BE2C (cell line): ENCODE results near the gene SPSB2.
"Not testable (repeated sequence)": the region's sequence is repeated elsewhere in the genome, so short reads cannot be mapped to it uniquely, and the experiment has no call there.

Experiments used
- DNase-seq: peaks from one replicate; pipeline ENCODE4 v3.0.0-alpha.2; 2020
- H3K27me3 ChIP-seq: fragments of 250-450 bp; sonication (Bioruptor Pico); 2 replicates; pipeline ENCODE4 v1.5.1; 2020; ENCODE audit warnings: mild to moderate bottlenecking
- H3K36me3 ChIP-seq: fragments of 250-450 bp; sonication (Bioruptor Pico); 2 replicates; pipeline ENCODE4 v1.5.1; 2020; ENCODE audit warnings: mild to moderate bottlenecking
- H3K4me1 ChIP-seq: fragments of 250-450 bp; sonication (Bioruptor Pico); 2 replicates; pipeline ENCODE4 v1.5.1; 2020
- H3K4me3 ChIP-seq: 2 replicates; pipeline ENCODE4 v1.5.1; 2011; ENCODE audit warnings: low read depth, low read length
- H3K9me3 ChIP-seq: fragments of 250-450 bp; sonication (Bioruptor Pico); 2 replicates; pipeline ENCODE4 v1.5.1; 2020
- CTCF ChIP-seq: IDR thresholded peaks from 2 replicates; pipeline ENCODE4 v1.5.1; 2012; ENCODE audit warnings: mild to moderate bottlenecking, low read depth, low read length

Gene SPSB2

GRCh38 chr12:6890789-6891645 is 17.9 kb upstream of the SPSB2 start:
- Histone ChIP-seq H3K9me3 (no peaks in the 10 kb centered on the region), H3K4me3 (peak overlapping the region; percentile 68), H3K27me3 (no peaks in the 10 kb centered on the region), H3K36me3 (no peaks in the 10 kb centered on the region), H3K4me1 (peaks cover 6% of the 10 kb centered on the region)
- peak; percentile 99 for DNase-seq
- TF ChIP-seq CTCF = peak; percentile 67

DNA sequence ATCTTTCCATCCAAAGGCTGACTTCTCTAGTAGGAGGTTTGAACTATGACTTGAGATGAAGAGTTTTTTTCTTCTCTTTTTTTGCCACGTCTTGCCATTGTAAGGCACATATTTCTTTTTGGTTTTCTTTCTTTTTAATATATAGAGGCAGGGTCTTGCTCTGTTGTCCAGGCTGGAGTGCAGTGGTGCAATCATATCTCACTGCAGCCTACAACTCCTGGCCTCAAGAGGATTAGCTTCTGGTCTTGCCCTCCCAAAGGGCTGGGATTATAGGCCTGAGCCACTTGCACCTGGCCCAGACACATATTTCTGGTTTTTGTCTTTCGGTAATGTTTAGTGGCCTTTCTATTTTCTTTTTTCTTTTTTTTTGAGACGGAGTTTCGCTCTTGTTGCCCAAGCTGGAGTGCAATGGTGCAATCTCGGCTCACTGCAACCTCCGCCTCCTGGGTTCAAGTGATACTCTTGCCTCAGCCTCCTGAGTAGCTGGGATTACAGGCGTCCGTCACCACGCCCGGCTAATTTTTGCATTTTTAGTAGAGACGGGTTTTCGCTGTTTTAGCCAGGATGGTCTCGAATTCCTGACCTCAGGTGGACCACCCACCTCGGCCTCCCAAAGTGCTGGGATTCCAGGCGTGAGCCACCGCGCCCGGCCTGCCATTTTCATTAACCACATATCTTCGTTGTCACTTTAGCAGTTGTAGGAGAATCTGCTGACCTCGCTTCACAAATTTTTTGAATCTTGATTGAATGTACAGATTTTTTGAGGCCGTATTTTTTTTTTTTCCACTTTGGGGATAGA is 16.9 kb upstream of the SPSB2 start:
- not testable (repeated sequence) for H3K4me3 ChIP-seq, DNase-seq, H3K4me1 ChIP-seq, H3K9me3 ChIP-seq, H3K36me3 ChIP-seq, H3K27me3 ChIP-seq

- not testable (repeated sequence) for H3K27me3 ChIP-seq, H3K9me3 ChIP-seq, H3K36me3 ChIP-seq, H3K4me3 ChIP-seq, H3K4me1 ChIP-seq, DNase-seq
Observed at GRCh38 chr12:6888794-6889193, 15.7 kb upstream of the SPSB2 start.

GRCh38 chr12:6888360-6888759 is 15.3 kb upstream of the SPSB2 start:
- H3K4me3 ChIP-seq = no peak overlapping the region
- H3K27me3 ChIP-seq = no peaks in the 10 kb centered on the region
- no peak for TF ChIP-seq CTCF
- DNase-seq = no peak
- peaks cover 7% of the 10 kb centered on the region for H3K36me3 ChIP-seq
- no peaks in the 10 kb centered on the region for H3K9me3 ChIP-seq
- H3K4me1 ChIP-seq = peaks cover 10% of the 10 kb centered on the region

DNA sequence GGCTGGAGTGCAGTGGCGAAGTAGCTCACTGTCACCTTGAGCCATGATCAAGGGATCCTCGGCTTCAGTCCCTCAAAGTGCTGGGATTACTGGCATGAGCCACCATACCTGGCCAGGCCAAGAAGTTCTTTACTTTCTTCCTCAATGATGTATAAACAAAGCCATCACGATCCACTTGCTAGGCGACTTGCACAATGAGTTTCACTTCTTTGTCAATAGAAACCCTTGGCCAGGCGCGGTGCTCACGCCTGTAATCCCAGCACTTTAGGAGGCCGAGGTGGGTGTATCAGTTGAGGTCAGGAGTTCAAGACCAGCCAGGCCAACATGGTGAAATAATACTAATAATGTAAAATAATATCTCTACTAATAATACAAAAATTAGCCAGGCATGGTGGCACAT is 14.4 kb upstream of the SPSB2 start:
- Histone ChIP-seq H3K9me3 (no peaks in the 10 kb centered on the region), H3K27me3 (no peaks in the 10 kb centered on the region), H3K36me3 (peaks cover 7% of the 10 kb centered on the region), H3K4me1 (peaks cover 10% of the 10 kb centered on the region), H3K4me3 (no peak overlapping the region)
- no peak for DNase-seq
- no peak for TF ChIP-seq CTCF

- not testable (repeated sequence) for H3K4me3 ChIP-seq, H3K4me1 ChIP-seq, H3K27me3 ChIP-seq, H3K9me3 ChIP-seq, H3K36me3 ChIP-seq, DNase-seq
Observed at GRCh38 chr12:6886206-6886999, 13.3 kb upstream of the SPSB2 start.

GRCh38 chr12:6884539-6884938 is 11.4 kb upstream of the SPSB2 start:
- Histone ChIP-seq H3K4me3 (no peak overlapping the region), H3K27me3 (no peaks in the 10 kb centered on the region), H3K9me3 (no peaks in the 10 kb centered on the region), H3K4me1 (peaks cover 6% of the 10 kb centered on the region; the same call in 1 of the 2 replicates), H3K36me3 (peaks cover 7% of the 10 kb centered on the region)
- no peak for TF ChIP-seq CTCF
- no peak for DNase-seq
